Keratinocyte (primary cell): ENCODE results near the gene CLEC6A. TPM values are rescaled to one million over a fixed set of nuclear protein-coding genes. Genes with fewer than 3 reads are reported as not detected.
"Not testable (repeated sequence)": the region's sequence is repeated elsewhere in the genome, so short reads cannot be mapped to it uniquely, and the experiment has no call there.

Source experiments
- DNase-seq: peaks from one replicate; pipeline ENCODE4 v3.0.0-alpha.2; 2011; ENCODE audit warnings: low read depth, missing footprints, low spot score
- FAIRE-seq: peaks from 2 replicates; lab custom pipeline; 2011; peaks lifted over from hg19 to GRCh38; lab: Jason Lieb, UNC
- H2AFZ ChIP-seq: 2 replicates; pipeline ENCODE4 v1.6.0; 2012; ENCODE audit warnings: low read length, control low read depth, inconsistent platforms; ENCODE audit not compliant: control insufficient read depth
- H3K27ac ChIP-seq: 2 replicates; pipeline ENCODE4 v1.5.1; 2011; ENCODE audit warnings: low read length; ENCODE audit not compliant: control insufficient read depth, insufficient read depth
- H3K27me3 ChIP-seq: 3 replicates; pipeline ENCODE4 v1.6.0; 2011; ENCODE audit warnings: low read length; ENCODE audit not compliant: control insufficient read depth, insufficient read depth; ENCODE audit errors: extremely low read depth
- H3K36me3 ChIP-seq, 2 experiments: 2 replicates in 1 of 2; 3 replicates in 1 of 2; pipeline ENCODE4 v1.5.1; 2011; ENCODE audit warnings: low read length in 2 of 2, mild to moderate bottlenecking in 1 of 2; ENCODE audit not compliant: control insufficient read depth in 2 of 2, insufficient read depth in 2 of 2; ENCODE audit errors: extremely low read depth in 1 of 2
- H3K4me1 ChIP-seq: 3 replicates; pipeline ENCODE4 v1.5.1; 2011; ENCODE audit warnings: low read length; ENCODE audit not compliant: control insufficient read depth, insufficient read depth; ENCODE audit errors: extremely low read depth
- H3K4me2 ChIP-seq: 3 replicates; pipeline ENCODE4 v1.6.0; 2011; ENCODE audit warnings: low read depth, low read length; ENCODE audit not compliant: control insufficient read depth, insufficient read depth; ENCODE audit errors: extremely low read depth
- H3K4me3 ChIP-seq, 3 experiments: fragments of 200-600 bp in 1 of 3; sonication (generic) in 1 of 3; 2 replicates in 2 of 3; 3 replicates in 1 of 3; pipeline ENCODE4 v1.5.1; 2011 to 2016; ENCODE audit warnings: low read length in 3 of 3, mild to moderate bottlenecking in 3 of 3, control low read depth in 2 of 3, inconsistent platforms in 1 of 3, low read depth in 1 of 3, mixed read lengths in 1 of 3, mixed run types in 1 of 3, moderate library complexity in 1 of 3; ENCODE audit not compliant: control insufficient read depth in 2 of 3, insufficient read depth in 2 of 3; ENCODE audit errors: extremely low read depth in 1 of 3
- H3K79me2 ChIP-seq: 2 replicates; pipeline ENCODE4 v1.6.0; 2012; ENCODE audit warnings: low read length; ENCODE audit not compliant: control insufficient read depth, insufficient read depth
- H3K9ac ChIP-seq: 3 replicates; pipeline ENCODE4 v1.6.0; 2011; ENCODE audit warnings: low read length; ENCODE audit not compliant: control insufficient read depth, insufficient read depth; ENCODE audit errors: extremely low read depth
- H3K9me1 ChIP-seq: 3 replicates; pipeline ENCODE4 v1.6.0; 2011; ENCODE audit warnings: low read length; ENCODE audit not compliant: control insufficient read depth, insufficient read depth; ENCODE audit errors: extremely low read depth
- H3K9me3 ChIP-seq: 2 replicates; pipeline ENCODE4 v1.5.1; 2012; ENCODE audit warnings: low read depth, low read length; ENCODE audit not compliant: control insufficient read depth
- H4K20me1 ChIP-seq: 3 replicates; pipeline ENCODE4 v1.6.0; 2011; ENCODE audit warnings: low read length; ENCODE audit not compliant: control insufficient read depth, insufficient read depth; ENCODE audit errors: extremely low read depth
- CTCF ChIP-seq, 3 experiments: IDR thresholded peaks in 1 of 3; conservative IDR thresholded peaks in 1 of 3; optimal IDR thresholded peaks in 1 of 3; 2 replicates in 2 of 3; 3 replicates in 1 of 3; pipeline versions ENCODE3 to v1.5.1; 2011; ENCODE audit warnings: low read length in 3 of 3, mild to moderate bottlenecking in 3 of 3, moderate library complexity in 2 of 3, control low read depth in 1 of 3, inconsistent platforms in 1 of 3; ENCODE audit not compliant: insufficient read depth in 2 of 3; ENCODE audit errors: extremely low read depth in 1 of 3
- EZH2 ChIP-seq: IDR thresholded peaks from one replicate; pipeline ENCODE4 v1.6.1; 2012; ENCODE audit warnings: inconsistent platforms, mild to moderate bottlenecking, low read length, moderate library complexity
- dilution Hi-C: fragments of 300-500 bp; cut with MboI; formaldehyde crosslinking; loops from one replicate; pipeline ENCODE4 v1.7.0; 2020; ENCODE audit warnings: low sequenced_read_pairs; ENCODE audit not compliant: extremely low pct_ligation_motif_present
- polyA plus RNA-seq, 5 experiments: library from polyadenylated mRNA; depleted of rRNA in 3 of 5; stranded (reverse) in 3 of 5; stranded (forward) in 1 of 5; unstranded in 1 of 5; fragments of >200 nt; gene quantifications; 1 replicate in 1 of 5; 2 replicates in 3 of 5; 3 replicates in 1 of 5; pipeline versions ENCODE4 v1.2.1 to v1.2.3, GENCODE V29; 2011 to 2012; ENCODE audit warnings: missing spikeins in 2 of 5, low read depth in 1 of 5, low replicate concordance in 1 of 5

The CLEC6A gene
- polyA plus RNA-seq, 1 donor (not counting 4 experiments of a cell fraction or from before 2014, with no cell fraction given): not detected

GRCh38 chr12:8420506-8420905 lies 35.3 kb upstream of the CLEC6A start:
- Histone ChIP-seq H3K27ac (no peak overlapping the region), H3K79me2 (no peaks in the 10 kb centered on the region), H3K9ac (no peak overlapping the region), H3K4me3 (no peak overlapping the region), H3K27me3 (no peaks in the 10 kb centered on the region), H3K4me1 (no peaks in the 10 kb centered on the region), H3K4me2 (no peak overlapping the region), H3K36me3 (no peaks in the 10 kb centered on the region), H2AFZ (no peak overlapping the region), H3K9me1 (no peaks in the 10 kb centered on the region), H3K9me3 (no peaks in the 10 kb centered on the region), H4K20me1 (no peaks in the 10 kb centered on the region)
- no peak for FAIRE-seq
- DNase-seq: no peak
- dilution Hi-C loops: no loop called here
- TF ChIP-seq CTCF (optimal IDR thresholded peaks at IDR 0.05 in 1 of 3, IDR thresholded peaks at IDR 0.05 in 1 of 3, conservative IDR thresholded peaks at IDR 0.05 in 1 of 3; ENCODE audit: extremely low read depth in 1 of 3, insufficient read depth in 2 of 3, low read length in 3 of 3): no peak
- TF ChIP-seq EZH2: no peak

GRCh38 chr12:8444536-8445278 lies 11.1 kb upstream of the CLEC6A start:
- FAIRE-seq, H3K9ac ChIP-seq, H3K4me2 ChIP-seq, H3K9me1 ChIP-seq, H2AFZ ChIP-seq, H3K27me3 ChIP-seq, H3K4me1 ChIP-seq, H3K36me3 ChIP-seq, H3K9me3 ChIP-seq, dilution Hi-C loops, H3K79me2 ChIP-seq, DNase-seq, H3K27ac ChIP-seq, H3K4me3 ChIP-seq, H4K20me1 ChIP-seq: not testable (repeated sequence)

- Histone ChIP-seq H2AFZ (no peak overlapping the region), H4K20me1 (no peaks in the 10 kb centered on the region)
- no peak for FAIRE-seq
Measured at GRCh38 chr12:8445731-8446130, 10.0 kb upstream of the CLEC6A start.

More at GRCh38 chr12:8445731-8446130, 10.0 kb upstream of the CLEC6A start:
- Histone ChIP-seq H3K9me1 (no peaks in the 10 kb centered on the region), H3K79me2 (no peaks in the 10 kb centered on the region), H3K4me1 (no peaks in the 10 kb centered on the region), H3K4me2 (no peak overlapping the region), H3K36me3 (no peaks in the 10 kb centered on the region), H3K9me3 (no peaks in the 10 kb centered on the region), H3K27me3 (no peaks in the 10 kb centered on the region), H3K27ac (no peak overlapping the region), H3K4me3 (no peak overlapping the region), H3K9ac (no peak overlapping the region)
- DNase-seq: no peak
- dilution Hi-C loops: no loop called here
- TF ChIP-seq CTCF (optimal IDR thresholded peaks at IDR 0.05 in 1 of 3, IDR thresholded peaks at IDR 0.05 in 1 of 3, conservative IDR thresholded peaks at IDR 0.05 in 1 of 3; ENCODE audit: extremely low read depth in 1 of 3, insufficient read depth in 2 of 3, low read length in 3 of 3) (no peak), EZH2 (no peak)
